ENCODE data around the gene TBC1D10B.

DNA sequence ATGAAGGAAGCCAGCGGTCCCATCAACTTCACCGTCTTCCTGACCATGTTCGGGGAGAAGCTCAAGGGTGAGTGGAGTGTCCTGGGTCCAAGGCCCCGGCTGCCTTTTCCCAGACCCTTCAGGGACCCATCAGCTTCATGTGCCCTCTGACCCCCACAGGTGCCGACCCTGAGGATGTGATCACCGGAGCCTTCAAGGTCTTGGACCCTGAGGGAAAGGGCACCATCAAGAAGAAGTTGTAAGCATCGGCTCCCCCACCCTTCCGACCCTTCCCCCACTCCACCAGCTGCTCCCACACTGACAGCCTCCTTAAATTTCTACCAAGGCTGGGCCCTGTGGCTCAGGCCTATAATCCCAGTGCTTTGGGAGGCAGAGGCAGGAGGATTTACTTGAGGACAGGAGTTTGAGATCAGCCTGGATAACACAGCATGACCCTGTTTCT is 6.2 kb upstream of the TBC1D10B start:
- no peak for TF ChIP-seq POLR2A (IDR thresholded peaks at IDR 0.05)
- TF ChIP-seq CTCF (IDR thresholded peaks at IDR 0.05), result no peak
- no peak for TF ChIP-seq EP300 (IDR thresholded peaks at IDR 0.05)

All from sigmoid colon (tissue), 4 donors.